Loucy (cell line): ENCODE data around the gene TCF19.

Experiments used
- CTCF ChIP-seq: fragments of 200-600 bp; sonication (generic); conservative IDR thresholded peaks from 2 replicates; pipeline ENCODE4 v1.5.1; 2014; ENCODE audit warnings: mild to moderate bottlenecking, antibody characterized with exemption, low read length
- EZH2phosphoT487 ChIP-seq: fragments of 200-600 bp; IDR thresholded peaks from 2 replicates; pipeline ENCODE4 v1.6.1; 2018; ENCODE audit warnings: antibody characterized with exemption, mild to moderate bottlenecking, moderate library complexity, borderline replicate concordance

- TF ChIP-seq CTCF (no peak), EZH2phosphoT487 (no peak)
Measured at GRCh38 chr6:31122791-31123706, 35.3 kb upstream of the TCF19 start.
